HEK293 (cell line): ENCODE measurements around the gene SAMD4B.

Experiments
- BCL11A ChIP-seq: fragments of 450-650 bp; formaldehyde crosslinking; IDR thresholded peaks from 2 replicates; pipeline ENCODE4 v1.5.1; 2016; ENCODE audit warnings: low read depth, missing biosample characterization, missing genetic modification characterization
- IKZF3 ChIP-seq: fragments of 450-650 bp; IDR thresholded peaks from 2 replicates; pipeline ENCODE4 v1.5.0; 2018; ENCODE audit warnings: missing biosample characterization, mild to moderate bottlenecking, missing genetic modification characterization, moderate library complexity
- KLF16 ChIP-seq: fragments of 450-650 bp; formaldehyde crosslinking; IDR thresholded peaks from 2 replicates; pipeline ENCODE4 v1.5.1; 2017; ENCODE audit warnings: missing biosample characterization, missing genetic modification characterization
- OVOL3 ChIP-seq: fragments of 450-650 bp; formaldehyde crosslinking; IDR thresholded peaks from 2 replicates; pipeline ENCODE4 v1.5.1; 2016; ENCODE audit warnings: missing biosample characterization, missing genetic modification characterization
- SALL2 ChIP-seq: fragments of 450-650 bp; formaldehyde crosslinking; IDR thresholded peaks from 2 replicates; pipeline ENCODE4 v1.5.0; 2017; ENCODE audit warnings: missing biosample characterization, mild to moderate bottlenecking, missing genetic modification characterization, borderline replicate concordance
- SP3 ChIP-seq: fragments of 450-650 bp; formaldehyde crosslinking; IDR thresholded peaks from 2 replicates; pipeline ENCODE4 v1.5.1; 2016; ENCODE audit warnings: missing biosample characterization, missing genetic modification characterization
- ZNF114 ChIP-seq: fragments of 450-650 bp; formaldehyde crosslinking; IDR thresholded peaks from 2 replicates; pipeline ENCODE4 v1.5.0; 2017; ENCODE audit warnings: missing biosample characterization, missing genetic modification characterization
- ZNF155 ChIP-seq: fragments of 450-650 bp; formaldehyde crosslinking; IDR thresholded peaks from 2 replicates; pipeline ENCODE4 v1.5.1; 2016; ENCODE audit warnings: missing biosample characterization, missing genetic modification characterization
- ZNF157 ChIP-seq: fragments of 450-650 bp; formaldehyde crosslinking; IDR thresholded peaks from 2 replicates; pipeline ENCODE4 v1.5.1; 2016; ENCODE audit warnings: missing biosample characterization, missing genetic modification characterization
- ZNF239 ChIP-seq: fragments of 450-650 bp; formaldehyde crosslinking; IDR thresholded peaks from 2 replicates; pipeline ENCODE4 v1.5.1; 2016; ENCODE audit warnings: missing biosample characterization, missing genetic modification characterization
- ZNF248 ChIP-seq: fragments of 450-650 bp; formaldehyde crosslinking; IDR thresholded peaks from 2 replicates; pipeline ENCODE4 v1.5.1; 2017; ENCODE audit warnings: missing biosample characterization, missing genetic modification characterization
- ZNF366 ChIP-seq: fragments of 450-650 bp; formaldehyde crosslinking; conservative IDR thresholded peaks from 2 replicates; pipeline ENCODE4 v1.5.1; 2016; ENCODE audit warnings: missing biosample characterization, missing genetic modification characterization
- ZNF416 ChIP-seq: fragments of 450-650 bp; formaldehyde crosslinking; IDR thresholded peaks from 2 replicates; pipeline ENCODE4 v1.5.1; 2016; ENCODE audit warnings: missing biosample characterization, missing genetic modification characterization
- ZNF433 ChIP-seq: fragments of 450-650 bp; formaldehyde crosslinking; IDR thresholded peaks from 2 replicates; pipeline ENCODE4 v1.5.1; 2016; ENCODE audit warnings: missing biosample characterization, missing genetic modification characterization, low read depth
- ZNF571 ChIP-seq: fragments of 450-650 bp; formaldehyde crosslinking; IDR thresholded peaks from 2 replicates; pipeline ENCODE4 v1.5.0; 2017; ENCODE audit warnings: missing biosample characterization, missing genetic modification characterization
- ZNF596 ChIP-seq: fragments of 450-650 bp; IDR thresholded peaks from 2 replicates; pipeline ENCODE4 v1.5.0; 2018; ENCODE audit warnings: missing biosample characterization, mild to moderate bottlenecking, missing genetic modification characterization, moderate library complexity
- ZNF654 ChIP-seq: fragments of 450-650 bp; formaldehyde crosslinking; IDR thresholded peaks from 2 replicates; pipeline ENCODE4 v1.5.1; 2016; ENCODE audit warnings: low read depth, missing biosample characterization, missing genetic modification characterization
- ZNF776 ChIP-seq: fragments of 450-650 bp; formaldehyde crosslinking; IDR thresholded peaks from 2 replicates; pipeline ENCODE4 v1.5.0; 2017; ENCODE audit warnings: missing biosample characterization, missing genetic modification characterization, borderline replicate concordance
- ZNF791 ChIP-seq: fragments of 450-650 bp; formaldehyde crosslinking; IDR thresholded peaks from 2 replicates; pipeline ENCODE4 v1.5.1; 2016; ENCODE audit warnings: missing biosample characterization, missing genetic modification characterization
- ZSCAN16 ChIP-seq: fragments of 450-650 bp; formaldehyde crosslinking; IDR thresholded peaks from 2 replicates; pipeline ENCODE4 v1.5.1; 2016; ENCODE audit warnings: missing biosample characterization, missing genetic modification characterization
- ZSCAN23 ChIP-seq: fragments of 450-650 bp; formaldehyde crosslinking; IDR thresholded peaks from 2 replicates; pipeline ENCODE4 v1.5.1; 2016; ENCODE audit warnings: missing biosample characterization, missing genetic modification characterization
- TF ChIP-seq, protein P1 (sequence below): sonication (generic); formaldehyde crosslinking; IDR thresholded peaks from 2 replicates; pipeline ENCODE4 v1.8.1; 2022; ENCODE audit warnings: mild to moderate bottlenecking, moderate library complexity, missing genetic modification reagents
- TF ChIP-seq, protein P2 (sequence below): fragments of 450-650 bp; formaldehyde crosslinking; IDR thresholded peaks from 2 replicates; pipeline ENCODE4 v1.5.1; 2016; ENCODE audit warnings: missing biosample characterization, missing genetic modification characterization
- TF ChIP-seq, protein P3 (sequence below): fragments of 450-650 bp; formaldehyde crosslinking; IDR thresholded peaks from 2 replicates; pipeline ENCODE4 v1.5.1; 2016; ENCODE audit warnings: missing biosample characterization, missing genetic modification characterization
- TF ChIP-seq, protein P4 (sequence below): fragments of 450-650 bp; formaldehyde crosslinking; conservative IDR thresholded peaks from 2 replicates; pipeline ENCODE4 v1.5.1; 2016; ENCODE audit warnings: low read depth, missing biosample characterization, missing genetic modification characterization
- TF ChIP-seq, protein P5 (sequence below): fragments of 450-650 bp; formaldehyde crosslinking; IDR thresholded peaks from 2 replicates; pipeline ENCODE4 v1.5.1; 2017; ENCODE audit warnings: missing biosample characterization, mild to moderate bottlenecking, missing genetic modification characterization, moderate library complexity
- TF ChIP-seq, protein P6 (sequence below): fragments of 450-650 bp; formaldehyde crosslinking; IDR thresholded peaks from 2 replicates; pipeline ENCODE4 v1.5.1; 2016; ENCODE audit warnings: missing biosample characterization, missing genetic modification characterization

SAMD4B gene

DNA sequence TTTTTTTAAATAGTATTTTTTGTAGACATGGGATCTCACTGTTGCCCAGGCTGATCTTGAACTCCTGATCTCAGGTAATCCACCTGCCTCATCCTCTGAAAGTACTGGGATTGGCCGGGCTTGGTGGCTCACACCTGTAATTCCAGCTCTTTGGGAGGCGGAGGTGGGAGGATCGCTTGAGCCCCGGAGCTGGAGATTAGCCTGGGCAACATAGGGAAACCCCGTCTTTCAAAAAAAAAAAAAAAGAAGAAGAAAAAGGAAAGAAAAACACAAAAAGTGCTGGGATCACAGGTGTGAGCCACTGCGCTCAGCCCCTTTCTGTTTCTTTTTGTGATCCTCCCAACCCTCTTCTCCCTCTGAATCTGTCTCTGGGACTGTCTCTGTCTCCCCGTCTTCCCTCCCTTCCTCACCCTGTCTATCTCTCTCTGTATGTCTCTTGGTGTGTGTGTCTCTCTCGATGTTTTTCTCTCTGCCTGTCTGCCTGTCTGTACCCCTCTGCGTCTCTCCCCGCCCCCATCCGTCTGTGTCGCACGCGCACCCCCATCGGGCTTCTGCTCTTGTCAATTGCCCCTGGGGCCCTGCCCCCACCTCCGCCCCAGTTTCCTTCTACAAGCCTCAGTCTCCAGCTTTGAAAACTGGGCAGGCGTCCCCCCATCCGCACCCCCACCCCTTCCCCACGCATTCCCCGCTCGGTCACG lies 63.9 kb downstream of the SAMD4B start (continued):
- TF ChIP-seq, protein P1, sequence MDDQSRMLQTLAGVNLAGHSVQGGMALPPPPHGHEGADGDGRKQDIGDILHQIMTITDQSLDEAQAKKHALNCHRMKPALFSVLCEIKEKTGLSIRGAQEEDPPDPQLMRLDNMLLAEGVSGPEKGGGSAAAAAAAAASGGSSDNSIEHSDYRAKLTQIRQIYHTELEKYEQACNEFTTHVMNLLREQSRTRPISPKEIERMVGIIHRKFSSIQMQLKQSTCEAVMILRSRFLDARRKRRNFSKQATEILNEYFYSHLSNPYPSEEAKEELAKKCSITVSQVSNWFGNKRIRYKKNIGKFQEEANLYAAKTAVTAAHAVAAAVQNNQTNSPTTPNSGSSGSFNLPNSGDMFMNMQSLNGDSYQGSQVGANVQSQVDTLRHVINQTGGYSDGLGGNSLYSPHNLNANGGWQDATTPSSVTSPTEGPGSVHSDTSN (CRISPR knock-in tag), result no peak
- TF ChIP-seq, protein P2, sequence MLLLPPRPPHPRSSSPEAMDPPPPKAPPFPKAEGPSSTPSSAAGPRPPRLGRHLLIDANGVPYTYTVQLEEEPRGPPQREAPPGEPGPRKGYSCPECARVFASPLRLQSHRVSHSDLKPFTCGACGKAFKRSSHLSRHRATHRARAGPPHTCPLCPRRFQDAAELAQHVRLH (tag by site-specific recombination), result no peak
- TF ChIP-seq ZNF114 (tag by site-specific recombination), result no peak
- peak; percentile 62; the same call in 1 of the 2 replicates for TF ChIP-seq KLF16
- peak; percentile 46 for TF ChIP-seq ZNF157
- no peak for TF ChIP-seq ZNF248 (tag by site-specific recombination)
- TF ChIP-seq ZSCAN16 (tag by site-specific recombination), result no peak
- no peak for TF ChIP-seq OVOL3 (tag by site-specific recombination)
- peak; percentile 86 for TF ChIP-seq ZNF366 (tag by site-specific recombination)
- no peak for TF ChIP-seq ZNF571
- no peak for TF ChIP-seq ZNF433
- TF ChIP-seq, protein P3, sequence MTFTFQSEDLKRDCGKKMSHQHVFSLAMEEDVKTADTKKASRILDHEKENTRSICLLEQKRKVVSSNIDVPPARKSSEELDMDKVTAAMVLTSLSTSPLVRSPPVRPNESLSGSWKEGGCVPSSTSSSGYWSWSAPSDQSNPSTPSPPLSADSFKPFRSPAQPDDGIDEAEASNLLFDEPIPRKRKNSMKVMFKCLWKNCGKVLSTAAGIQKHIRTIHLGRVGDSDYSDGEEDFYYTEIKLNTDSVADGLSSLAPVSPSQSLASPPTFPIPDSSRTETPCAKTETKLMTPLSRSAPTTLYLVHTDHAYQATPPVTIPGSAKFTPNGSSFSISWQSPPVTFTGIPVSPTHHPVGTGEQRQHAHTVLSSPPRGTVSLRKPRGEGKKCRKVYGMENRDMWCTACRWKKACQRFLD (tag by site-specific recombination), result no peak
- TF ChIP-seq, protein P4, sequence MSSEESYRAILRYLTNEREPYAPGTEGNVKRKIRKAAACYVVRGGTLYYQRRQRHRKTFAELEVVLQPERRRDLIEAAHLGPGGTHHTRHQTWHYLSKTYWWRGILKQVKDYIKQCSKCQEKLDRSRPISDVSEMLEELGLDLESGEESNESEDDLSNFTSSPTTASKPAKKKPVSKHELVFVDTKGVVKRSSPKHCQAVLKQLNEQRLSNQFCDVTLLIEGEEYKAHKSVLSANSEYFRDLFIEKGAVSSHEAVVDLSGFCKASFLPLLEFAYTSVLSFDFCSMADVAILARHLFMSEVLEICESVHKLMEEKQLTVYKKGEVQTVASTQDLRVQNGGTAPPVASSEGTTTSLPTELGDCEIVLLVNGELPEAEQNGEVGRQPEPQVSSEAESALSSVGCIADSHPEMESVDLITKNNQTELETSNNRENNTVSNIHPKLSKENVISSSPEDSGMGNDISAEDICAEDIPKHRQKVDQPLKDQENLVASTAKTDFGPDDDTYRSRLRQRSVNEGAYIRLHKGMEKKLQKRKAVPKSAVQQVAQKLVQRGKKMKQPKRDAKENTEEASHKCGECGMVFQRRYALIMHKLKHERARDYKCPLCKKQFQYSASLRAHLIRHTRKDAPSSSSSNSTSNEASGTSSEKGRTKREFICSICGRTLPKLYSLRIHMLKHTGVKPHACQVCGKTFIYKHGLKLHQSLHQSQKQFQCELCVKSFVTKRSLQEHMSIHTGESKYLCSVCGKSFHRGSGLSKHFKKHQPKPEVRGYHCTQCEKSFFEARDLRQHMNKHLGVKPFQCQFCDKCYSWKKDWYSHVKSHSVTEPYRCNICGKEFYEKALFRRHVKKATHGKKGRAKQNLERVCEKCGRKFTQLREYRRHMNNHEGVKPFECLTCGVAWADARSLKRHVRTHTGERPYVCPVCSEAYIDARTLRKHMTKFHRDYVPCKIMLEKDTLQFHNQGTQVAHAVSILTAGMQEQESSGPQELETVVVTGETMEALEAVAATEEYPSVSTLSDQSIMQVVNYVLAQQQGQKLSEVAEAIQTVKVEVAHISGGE (tag by site-specific recombination), result no peak; the same call in 1 of the 2 replicates
- peak; percentile 82; the same call in 1 of the 2 replicates for TF ChIP-seq ZNF791 (tag by site-specific recombination)
- TF ChIP-seq ZNF776 (tag by site-specific recombination), result no peak
- TF ChIP-seq ZNF239 (tag by site-specific recombination), result no peak
- TF ChIP-seq BCL11A (tag by site-specific recombination), result no peak
- TF ChIP-seq ZNF654 (tag by site-specific recombination), result no peak
- no peak for TF ChIP-seq ZNF416 (tag by site-specific recombination)
- TF ChIP-seq SALL2 (tag by site-specific recombination), result no peak
- TF ChIP-seq IKZF3 (tag by site-specific recombination), result no peak
- TF ChIP-seq, protein P5, sequence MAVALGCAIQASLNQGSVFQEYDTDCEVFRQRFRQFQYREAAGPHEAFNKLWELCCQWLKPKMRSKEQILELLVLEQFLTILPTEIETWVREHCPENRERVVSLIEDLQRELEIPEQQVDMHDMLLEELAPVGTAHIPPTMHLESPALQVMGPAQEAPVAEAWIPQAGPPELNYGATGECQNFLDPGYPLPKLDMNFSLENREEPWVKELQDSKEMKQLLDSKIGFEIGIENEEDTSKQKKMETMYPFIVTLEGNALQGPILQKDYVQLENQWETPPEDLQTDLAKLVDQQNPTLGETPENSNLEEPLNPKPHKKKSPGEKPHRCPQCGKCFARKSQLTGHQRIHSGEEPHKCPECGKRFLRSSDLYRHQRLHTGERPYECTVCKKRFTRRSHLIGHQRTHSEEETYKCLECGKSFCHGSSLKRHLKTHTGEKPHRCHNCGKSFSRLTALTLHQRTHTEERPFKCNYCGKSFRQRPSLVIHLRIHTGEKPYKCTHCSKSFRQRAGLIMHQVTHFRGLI (tag by site-specific recombination), result no peak
- no peak for TF ChIP-seq ZNF155
- TF ChIP-seq, protein P6, sequence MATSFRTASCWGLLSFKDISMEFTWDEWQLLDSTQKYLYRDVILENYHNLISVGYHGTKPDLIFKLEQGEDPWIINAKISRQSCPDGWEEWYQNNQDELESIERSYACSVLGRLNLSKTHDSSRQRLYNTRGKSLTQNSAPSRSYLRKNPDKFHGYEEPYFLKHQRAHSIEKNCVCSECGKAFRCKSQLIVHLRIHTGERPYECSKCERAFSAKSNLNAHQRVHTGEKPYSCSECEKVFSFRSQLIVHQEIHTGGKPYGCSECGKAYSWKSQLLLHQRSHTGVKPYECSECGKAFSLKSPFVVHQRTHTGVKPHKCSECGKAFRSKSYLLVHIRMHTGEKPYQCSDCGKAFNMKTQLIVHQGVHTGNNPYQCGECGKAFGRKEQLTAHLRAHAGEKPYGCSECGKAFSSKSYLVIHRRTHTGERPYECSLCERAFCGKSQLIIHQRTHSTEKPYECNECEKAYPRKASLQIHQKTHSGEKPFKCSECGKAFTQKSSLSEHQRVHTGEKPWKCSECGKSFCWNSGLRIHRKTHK, result no peak
- no peak for TF ChIP-seq ZSCAN23 (tag by site-specific recombination)
- TF ChIP-seq ZNF596 (tag by site-specific recombination), result no peak
- no peak for TF ChIP-seq SP3 (tag by site-specific recombination)
